HAP-1 (cell line): Measurements from ENCODE around the gene EEA1.
A peak's percentile ranks its signal among the peaks of the same experiment; 100 is the strongest.

Experiments
- DNase-seq, 2 experiments: peaks; one replicate each; pipeline ENCODE4 v3.0.0-alpha.2; 2016 to 2020; ENCODE audit warnings: low spot score in 2 of 2
- H3K27me3 ChIP-seq: fragments of 250-450 bp; sonication (Bioruptor Pico); 2 replicates; pipeline ENCODE4 v1.5.1; 2020; ENCODE audit warnings: low read depth, mild to moderate bottlenecking, moderate library complexity
- H3K36me3 ChIP-seq: fragments of 250-450 bp; sonication (Bioruptor Pico); replicated peaks from 2 replicates; pipeline ENCODE4 v1.5.1; 2020; ENCODE audit warnings: mild to moderate bottlenecking
- H3K4me1 ChIP-seq: fragments of 250-450 bp; sonication (Bioruptor Pico); 2 replicates; pipeline ENCODE4 v1.5.1; 2020; ENCODE audit warnings: mild to moderate bottlenecking
- H3K4me3 ChIP-seq: fragments of 250-450 bp; sonication (Bioruptor Pico); 2 replicates; pipeline ENCODE4 v1.5.1; 2020; ENCODE audit warnings: mild to moderate bottlenecking, moderate library complexity
- H3K9me3 ChIP-seq: fragments of 250-450 bp; sonication (Bioruptor Pico); 2 replicates; pipeline ENCODE4 v1.5.1; 2020; ENCODE audit warnings: mild to moderate bottlenecking, moderate library complexity
- in situ Hi-C: fragments of 300-500 bp; cut with MboI; formaldehyde crosslinking; loops from 3 replicates; pipeline ENCODE4 v1.14.3; 2020; ENCODE audit warnings: low sequenced_read_pairs, inconsistent platforms, mixed read lengths

The EEA1 gene

GRCh38 chr12:92859650-92860386 is 69.3 kb downstream of the EEA1 start:
- Histone ChIP-seq H3K9me3 (no peaks in the 10 kb centered on the region), H3K36me3 (peaks cover 15% of the 10 kb centered on the region), H3K27me3 (no peaks in the 10 kb centered on the region), H3K4me1 (no peaks in the 10 kb centered on the region), H3K4me3 (no peak overlapping the region)
- in situ Hi-C loops: no loop called here
- DNase-seq: no peak

GRCh38 chr12:92857818-92858217 is 71.3 kb downstream of the EEA1 start:
- in situ Hi-C loops: no loop called here
- no peaks in the 10 kb centered on the region for H3K27me3 ChIP-seq
- H3K36me3 ChIP-seq: peaks cover 9% of the 10 kb centered on the region
- no peaks in the 10 kb centered on the region for H3K4me1 ChIP-seq
- H3K9me3 ChIP-seq: no peaks in the 10 kb centered on the region
- no peak for DNase-seq
- no peak overlapping the region for H3K4me3 ChIP-seq

- Histone ChIP-seq H3K9me3 (no peaks in the 10 kb centered on the region), H3K36me3 (peaks cover 28% of the 10 kb centered on the region), H3K27me3 (no peaks in the 10 kb centered on the region), H3K4me3 (no peak overlapping the region), H3K4me1 (peaks cover 2% of the 10 kb centered on the region; the same call in 1 of the 2 replicates)
- in situ Hi-C loops: no loop called here
- DNase-seq: no peak
Measured at GRCh38 chr12:92854344-92854743, 74.8 kb downstream of the EEA1 start.

GRCh38 chr12:92848740-92849139 is 80.4 kb downstream of the EEA1 start:
- no peak overlapping the region for H3K4me3 ChIP-seq
- no peaks in the 10 kb centered on the region for H3K27me3 ChIP-seq
- in situ Hi-C loops: no loop called here
- DNase-seq: no peak
- H3K9me3 ChIP-seq: no peaks in the 10 kb centered on the region
- H3K4me1 ChIP-seq: peaks cover 3% of the 10 kb centered on the region; the same call in 1 of the 2 replicates
- peaks cover 20% of the 10 kb centered on the region for H3K36me3 ChIP-seq

- Histone ChIP-seq H3K4me1 (peaks cover 3% of the 10 kb centered on the region; the same call in 1 of the 2 replicates), H3K36me3 (peaks cover 15% of the 10 kb centered on the region), H3K4me3 (no peak overlapping the region), H3K9me3 (no peaks in the 10 kb centered on the region), H3K27me3 (no peaks in the 10 kb centered on the region)
- no peak for DNase-seq
- in situ Hi-C loops: no loop called here
Measured at GRCh38 chr12:92847368-92847767, 81.7 kb downstream of the EEA1 start.

GRCh38 chr12:92845329-92845728 is 83.8 kb downstream of the EEA1 start:
- no peak for DNase-seq
- in situ Hi-C loops: no loop called here
- Histone ChIP-seq H3K4me3 (no peak overlapping the region), H3K4me1 (peaks cover 3% of the 10 kb centered on the region; the same call in 1 of the 2 replicates), H3K27me3 (no peaks in the 10 kb centered on the region), H3K36me3 (peaks cover 10% of the 10 kb centered on the region), H3K9me3 (no peaks in the 10 kb centered on the region)

- Histone ChIP-seq H3K27me3 (no peaks in the 10 kb centered on the region), H3K9me3 (no peaks in the 10 kb centered on the region), H3K36me3 (peaks cover 6% of the 10 kb centered on the region), H3K4me3 (no peak overlapping the region), H3K4me1 (peaks cover under 1% of the 10 kb centered on the region; the same call in 1 of the 2 replicates)
- in situ Hi-C loops: no loop called here
- DNase-seq: no peak
Measured at GRCh38 chr12:92844151-92844763, 84.8 kb downstream of the EEA1 start.

- no peak for DNase-seq
- Histone ChIP-seq H3K27me3 (no peaks in the 10 kb centered on the region), H3K36me3 (peaks cover 15% of the 10 kb centered on the region), H3K4me1 (no peaks in the 10 kb centered on the region), H3K4me3 (no peak overlapping the region), H3K9me3 (no peaks in the 10 kb centered on the region)
- in situ Hi-C loops: no loop called here
Measured at GRCh38 chr12:92829686-92830282, 99.3 kb downstream of the EEA1 start.

GRCh38 chr12:92828565-92828964 is 100.5 kb downstream of the EEA1 start:
- no peaks in the 10 kb centered on the region for H3K4me1 ChIP-seq
- no peaks in the 10 kb centered on the region for H3K27me3 ChIP-seq
- no peaks in the 10 kb centered on the region for H3K9me3 ChIP-seq
- no peak overlapping the region for H3K4me3 ChIP-seq
- DNase-seq: no peak
- in situ Hi-C loops: no loop called here
- H3K36me3 ChIP-seq: peaks cover 15% of the 10 kb centered on the region

- peak; percentile 53 to 58 for DNase-seq
- Histone ChIP-seq H3K36me3 (peaks cover 15% of the 10 kb centered on the region), H3K9me3 (no peaks in the 10 kb centered on the region), H3K4me3 (no peak overlapping the region), H3K27me3 (no peaks in the 10 kb centered on the region), H3K4me1 (no peaks in the 10 kb centered on the region)
- in situ Hi-C loops: no loop called here
Measured at GRCh38 chr12:92827836-92828431, 101.2 kb downstream of the EEA1 start.

- no peaks in the 10 kb centered on the region for H3K9me3 ChIP-seq
- DNase-seq: no peak
- peaks cover 6% of the 10 kb centered on the region; the same call in 1 of the 2 replicates for H3K36me3 ChIP-seq
- no peak overlapping the region for H3K4me3 ChIP-seq
- in situ Hi-C loops: no loop called here
- H3K27me3 ChIP-seq: no peaks in the 10 kb centered on the region
- no peaks in the 10 kb centered on the region for H3K4me1 ChIP-seq
Measured at GRCh38 chr12:92821142-92821541, 108.0 kb downstream of the EEA1 start.

- DNase-seq: peak in 1 of 2 experiments; percentile 77
- Histone ChIP-seq H3K9me3 (no peaks in the 10 kb centered on the region), H3K36me3 (peaks cover 15% of the 10 kb centered on the region), H3K27me3 (no peaks in the 10 kb centered on the region), H3K4me3 (no peak overlapping the region), H3K4me1 (peaks cover 7% of the 10 kb centered on the region)
- in situ Hi-C loops: no loop called here
Measured at GRCh38 chr12:92814584-92814983, 114.5 kb downstream of the EEA1 start.

GRCh38 chr12:92810370-92810769 is 118.7 kb downstream of the EEA1 start:
- Histone ChIP-seq H3K4me1 (peaks cover 7% of the 10 kb centered on the region), H3K4me3 (no peak overlapping the region)
- in situ Hi-C loops: no loop called here

GRCh38 chr12:92803903-92804302 is 125.2 kb downstream of the EEA1 start:
- in situ Hi-C loops: no loop called here
- no peak overlapping the region for H3K4me3 ChIP-seq
- DNase-seq: no peak

More at GRCh38 chr12:92810370-92810769, 118.7 kb downstream of the EEA1 start:
- Histone ChIP-seq H3K36me3 (peaks cover 15% of the 10 kb centered on the region), H3K9me3 (no peaks in the 10 kb centered on the region), H3K27me3 (no peaks in the 10 kb centered on the region)
- no peak for DNase-seq

More at GRCh38 chr12:92803903-92804302, 125.2 kb downstream of the EEA1 start:
- peaks cover 15% of the 10 kb centered on the region for H3K36me3 ChIP-seq
- no peaks in the 10 kb centered on the region for H3K27me3 ChIP-seq
- no peaks in the 10 kb centered on the region for H3K4me1 ChIP-seq
- H3K9me3 ChIP-seq: no peaks in the 10 kb centered on the region
